Activated T-helper 1 cell treated with anti-CD3 and anti-CD28 coated beads, Interleukin-12 subunit alpha, Interleukin-12 subunit beta, Interleukin-2, Interleukin-4 antibody, amounts not matched to agents 30 ng/mL and 10 ng/mL and 1 ng/mL, durations not matched to agents 14 hours and 24 hours and 36 hours (primary cell): ENCODE measurements around the gene BIN1. TPM values are rescaled to one million over a fixed set of nuclear protein-coding genes. Genes with fewer than 3 reads are reported as not detected.

Experiments
- DNase-seq: peaks from one replicate; pipeline ENCODE4 v3.0.0; 2021; ENCODE audit warnings: low spot score
- H3K27ac Mint-ChIP-seq: one replicate; pipeline ENCODE4 v1.8.0; 2021; ENCODE audit warnings: mild to moderate bottlenecking, mixed read lengths
- H3K27me3 Mint-ChIP-seq: one replicate; pipeline ENCODE4 v1.8.0; 2022; ENCODE audit warnings: mild to moderate bottlenecking, moderate library complexity, mixed read lengths; ENCODE audit not compliant: insufficient read depth
- H3K36me3 Mint-ChIP-seq: one replicate; pipeline ENCODE4 v1.8.0; 2021; ENCODE audit warnings: low read depth, mixed read lengths
- H3K4me1 Mint-ChIP-seq: one replicate; pipeline ENCODE4 v1.8.0; 2021; ENCODE audit warnings: low read depth, mixed read lengths
- H3K4me3 Mint-ChIP-seq: one replicate; pipeline ENCODE4 v1.8.0; 2021; ENCODE audit warnings: mild to moderate bottlenecking, moderate library complexity, mixed read lengths
- H3K9me3 Mint-ChIP-seq: one replicate; pipeline ENCODE4 v1.8.0; 2021; ENCODE audit warnings: mixed read lengths
- intact Hi-C: fragments of 100-400 bp; cut with micrococcal nuclease; formaldehyde crosslinking; loops from one replicate; pipeline ENCODE4 v1.15.1; 2024
- total RNA-seq: library from RNA; stranded (reverse); gene quantifications from 2 replicates; pipeline ENCODE4 v1.2.3, GENCODE V29; 2022

Gene BIN1
- total RNA-seq, 1 donor from 2014 or later, result 41.9 TPM

DNA sequence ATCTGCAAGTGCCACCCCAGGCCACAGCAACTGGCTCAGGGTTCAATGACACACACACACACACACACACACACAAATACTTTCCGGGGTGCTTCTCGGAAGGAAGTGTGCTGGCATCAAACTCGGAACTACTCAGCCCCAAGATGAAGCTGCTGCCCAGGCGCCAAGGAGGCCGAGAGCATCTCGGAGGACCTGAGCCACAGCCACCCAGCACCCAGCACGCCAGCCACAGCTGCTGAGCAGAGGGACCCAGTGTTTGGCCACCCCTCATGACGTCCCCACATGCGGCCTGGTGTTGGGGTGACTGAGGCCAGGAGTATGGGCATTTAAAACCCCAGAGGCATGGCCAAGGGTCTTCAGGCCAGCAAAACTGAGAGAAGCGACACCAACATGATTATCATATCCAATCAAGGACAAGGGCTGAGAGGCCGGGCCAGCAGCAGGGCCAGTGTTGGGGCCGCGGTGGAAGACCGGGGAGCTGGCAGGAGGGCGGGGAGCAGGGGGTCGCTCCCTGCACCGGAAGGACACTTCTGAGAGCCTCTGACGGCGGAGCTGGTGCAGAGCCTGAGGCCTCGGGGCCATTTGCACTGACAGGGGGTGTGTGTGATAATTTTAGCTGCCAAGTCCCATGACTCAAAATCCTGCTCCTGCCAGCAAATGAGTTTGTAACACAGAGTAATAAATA, 61.8 kb downstream of the BIN1 start:
- Mint-ChIP-seq H3K4me1 (no peaks in the 10 kb centered on the region), H3K9me3 (no peaks in the 10 kb centered on the region), H3K36me3 (peaks cover 6% of the 10 kb centered on the region), H3K4me3 (no peak overlapping the region), H3K27ac (no peak overlapping the region), H3K27me3 (no peaks in the 10 kb centered on the region)
- DNase-seq, result no peak
- intact Hi-C loops, result no loop called here

DNA sequence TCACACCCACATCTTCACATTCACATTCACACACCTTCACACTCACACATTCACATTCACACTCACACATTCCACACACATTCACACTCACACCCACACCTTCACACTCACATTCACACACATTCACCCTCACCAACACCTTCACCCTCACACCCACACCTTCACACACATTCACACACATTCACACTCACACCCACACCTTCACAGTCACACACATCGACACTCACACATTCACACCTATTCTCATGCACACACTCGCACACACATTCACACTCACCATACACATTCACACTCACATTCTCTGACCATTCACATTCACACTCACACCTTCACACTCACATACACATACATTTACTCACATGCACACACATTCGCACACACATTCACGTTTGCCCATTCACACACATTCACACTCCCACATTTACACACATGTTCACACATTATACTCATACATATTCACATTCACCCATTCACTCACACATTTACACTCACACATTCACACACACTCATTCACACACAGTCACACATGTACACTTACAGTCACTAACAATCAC, 62.7 kb downstream of the BIN1 start:
- peaks cover 6% of the 10 kb centered on the region for H3K36me3 Mint-ChIP-seq

GRCh38 chr2:127043367-127044164, 63.4 kb downstream of the BIN1 start:
- Mint-ChIP-seq H3K9me3 (no peaks in the 10 kb centered on the region), H3K4me1 (no peaks in the 10 kb centered on the region), H3K27me3 (no peaks in the 10 kb centered on the region), H3K36me3 (peaks cover 5% of the 10 kb centered on the region), H3K4me3 (no peak overlapping the region), H3K27ac (no peak overlapping the region)
- DNase-seq, result no peak
- intact Hi-C loops, result no loop called here

More for the DNA sequence above, 62.7 kb downstream of the BIN1 start:
- no peak overlapping the region for H3K27ac Mint-ChIP-seq
- no peaks in the 10 kb centered on the region for H3K4me1 Mint-ChIP-seq
- H3K4me3 Mint-ChIP-seq, result no peak overlapping the region
- no peaks in the 10 kb centered on the region for H3K9me3 Mint-ChIP-seq
- no peak for DNase-seq
- intact Hi-C loops, result no loop called here
- no peaks in the 10 kb centered on the region for H3K27me3 Mint-ChIP-seq

DNA sequence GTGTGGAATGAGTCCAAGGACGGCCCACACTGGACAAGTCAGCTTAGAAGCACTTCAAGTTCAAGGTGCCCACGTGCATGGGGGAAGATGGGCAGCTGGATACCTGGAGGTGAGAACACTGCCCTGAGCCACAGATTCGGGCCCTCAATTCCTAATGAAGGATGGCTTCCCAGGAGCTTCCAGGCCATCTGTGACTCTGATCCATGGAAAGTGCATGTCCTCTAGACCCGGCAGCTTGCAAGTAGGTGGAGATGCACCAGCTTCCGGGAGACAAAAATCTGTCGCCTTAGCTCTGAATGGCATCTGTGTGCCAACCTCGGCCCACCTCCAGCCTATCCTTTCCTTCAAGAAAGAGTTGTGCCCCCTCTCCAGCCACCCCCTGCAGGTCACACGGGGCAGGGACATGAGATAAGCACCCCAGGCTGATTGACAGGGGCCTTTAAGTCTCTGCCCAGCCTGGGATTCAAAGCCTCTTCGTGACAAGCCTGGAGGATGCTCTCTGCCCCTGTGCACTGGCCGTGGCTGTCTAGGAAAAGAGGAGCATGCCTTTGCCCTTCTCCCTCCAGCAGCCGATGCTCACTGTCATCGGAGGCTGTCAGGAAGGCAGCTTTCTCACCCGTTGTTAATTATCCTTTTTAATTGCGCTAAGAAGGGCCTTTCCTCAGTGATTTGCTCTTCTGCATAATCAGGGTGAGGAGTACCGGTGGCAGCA, 65.5 kb downstream of the BIN1 start:
- Mint-ChIP-seq H3K27ac (no peak overlapping the region), H3K4me3 (no peak overlapping the region), H3K36me3 (no peaks in the 10 kb centered on the region), H3K27me3 (peaks cover 3% of the 10 kb centered on the region), H3K4me1 (no peaks in the 10 kb centered on the region), H3K9me3 (no peaks in the 10 kb centered on the region)
- intact Hi-C loops, result no loop called here
- no peak for DNase-seq

GRCh38 chr2:127040169-127040568, 66.8 kb downstream of the BIN1 start:
- Mint-ChIP-seq H3K4me3 (no peak overlapping the region), H3K27ac (no peak overlapping the region), H3K36me3 (no peaks in the 10 kb centered on the region), H3K9me3 (no peaks in the 10 kb centered on the region), H3K27me3 (peaks cover 3% of the 10 kb centered on the region), H3K4me1 (no peaks in the 10 kb centered on the region)
- no peak for DNase-seq
- intact Hi-C loops, result no loop called here

GRCh38 chr2:127039387-127040031, 67.4 kb downstream of the BIN1 start:
- Mint-ChIP-seq H3K27ac (no peak overlapping the region), H3K4me3 (no peak overlapping the region), H3K9me3 (no peaks in the 10 kb centered on the region), H3K27me3 (peaks cover 3% of the 10 kb centered on the region), H3K36me3 (no peaks in the 10 kb centered on the region), H3K4me1 (no peaks in the 10 kb centered on the region)
- no peak for DNase-seq
- intact Hi-C loops, result no loop called here

DNA sequence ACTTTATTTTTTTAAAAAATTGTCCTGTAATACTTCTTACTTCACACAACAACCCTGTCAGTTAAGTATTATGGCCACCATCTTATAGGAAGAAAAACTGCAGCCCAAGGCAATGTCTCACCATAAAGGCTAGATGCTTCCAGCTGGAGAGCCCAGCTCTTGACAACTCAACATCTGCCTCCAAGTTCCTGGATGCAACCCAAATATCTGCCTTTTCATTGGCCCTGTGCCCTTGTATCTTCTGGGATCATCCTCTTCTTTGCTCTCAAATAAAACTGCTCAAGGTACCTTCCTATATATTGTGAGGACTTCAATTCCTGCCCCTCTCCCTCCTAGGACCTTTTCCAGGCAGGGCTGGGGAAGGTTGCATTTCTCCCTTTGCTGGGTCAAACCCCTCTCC, 69.5 kb downstream of the BIN1 start:
- no peak overlapping the region for H3K4me3 Mint-ChIP-seq
- intact Hi-C loops, result no loop called here
- no peak overlapping the region for H3K27ac Mint-ChIP-seq
- H3K9me3 Mint-ChIP-seq, result no peaks in the 10 kb centered on the region
- DNase-seq, result no peak
- no peaks in the 10 kb centered on the region for H3K36me3 Mint-ChIP-seq
- peaks cover 7% of the 10 kb centered on the region for H3K27me3 Mint-ChIP-seq
- no peaks in the 10 kb centered on the region for H3K4me1 Mint-ChIP-seq

DNA sequence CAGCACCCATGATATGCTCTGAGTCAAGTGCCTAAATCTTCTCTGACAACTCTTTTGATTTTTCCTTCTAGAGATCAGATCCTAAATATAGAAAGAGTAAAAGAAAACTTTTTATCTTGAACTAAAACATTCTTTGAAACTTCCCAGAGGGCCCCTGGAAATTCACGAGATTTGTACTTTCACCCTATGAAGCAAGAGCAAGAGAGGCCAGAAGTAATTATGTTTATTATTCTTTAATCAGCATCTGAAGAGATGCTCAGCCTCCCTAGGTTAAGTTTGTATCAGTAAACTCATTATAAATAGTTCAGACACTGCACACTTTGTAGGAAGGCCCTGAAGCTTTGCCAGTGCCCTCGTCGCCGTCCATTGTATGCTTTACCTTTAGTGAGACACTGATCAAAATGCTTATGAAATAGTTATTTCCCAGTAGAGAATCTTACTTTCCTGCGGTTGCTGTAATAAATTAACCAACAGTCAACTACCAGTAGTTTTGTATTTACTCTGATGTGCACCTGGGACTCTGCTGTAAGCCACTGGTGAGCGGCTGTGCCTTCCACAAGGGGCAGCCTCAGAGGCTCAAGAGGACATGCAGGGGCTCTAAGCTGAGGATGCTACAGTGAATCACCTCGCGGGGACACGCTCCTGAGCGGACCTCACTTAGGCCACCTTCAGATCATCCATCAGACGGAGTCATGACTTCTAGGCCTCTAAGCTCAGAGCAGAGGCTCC, 71.9 kb downstream of the BIN1 start:
- Mint-ChIP-seq H3K9me3 (no peaks in the 10 kb centered on the region), H3K36me3 (no peaks in the 10 kb centered on the region), H3K27ac (no peak overlapping the region), H3K4me3 (no peak overlapping the region), H3K4me1 (peaks cover 5% of the 10 kb centered on the region), H3K27me3 (peaks cover 12% of the 10 kb centered on the region)
- DNase-seq, result no peak
- intact Hi-C loops, result no loop called here

- no peaks in the 10 kb centered on the region for H3K36me3 Mint-ChIP-seq
- no peak overlapping the region for H3K4me3 Mint-ChIP-seq
- H3K27ac Mint-ChIP-seq, result no peak overlapping the region
- peaks cover 17% of the 10 kb centered on the region for H3K27me3 Mint-ChIP-seq
- H3K9me3 Mint-ChIP-seq, result no peaks in the 10 kb centered on the region
- no peak for DNase-seq
- H3K4me1 Mint-ChIP-seq, result peaks cover 5% of the 10 kb centered on the region
- intact Hi-C loops, result no loop called here
Measured at GRCh38 chr2:127034051-127034450, 72.9 kb downstream of the BIN1 start.

DNA sequence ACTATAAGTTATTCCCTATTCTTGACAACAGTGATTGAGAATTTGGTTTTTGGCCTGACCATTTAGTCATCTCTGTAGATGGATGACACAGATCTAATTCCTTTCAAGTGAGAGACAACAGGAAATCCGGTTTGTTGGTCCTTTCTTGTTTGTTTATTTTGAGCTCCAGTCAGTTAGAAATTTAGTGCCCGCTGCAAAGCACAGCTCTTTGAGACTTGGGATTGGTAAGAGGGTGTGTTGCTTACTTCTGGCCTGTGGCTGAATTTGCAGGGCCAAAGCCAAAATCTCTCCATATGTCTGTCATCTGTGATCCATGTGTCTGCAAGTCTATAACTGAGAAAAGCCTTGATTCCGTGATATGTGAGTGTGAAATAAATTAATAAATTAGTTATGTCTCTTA, 74.3 kb downstream of the BIN1 start:
- no peak overlapping the region for H3K4me3 Mint-ChIP-seq
- H3K27me3 Mint-ChIP-seq, result peaks cover 29% of the 10 kb centered on the region
- no peaks in the 10 kb centered on the region for H3K9me3 Mint-ChIP-seq
- intact Hi-C loops, result no loop called here
- DNase-seq, result no peak
- no peak overlapping the region for H3K27ac Mint-ChIP-seq
- H3K4me1 Mint-ChIP-seq, result peaks cover 5% of the 10 kb centered on the region
- H3K36me3 Mint-ChIP-seq, result no peaks in the 10 kb centered on the region

- Mint-ChIP-seq H3K4me3 (no peak overlapping the region), H3K36me3 (no peaks in the 10 kb centered on the region), H3K27me3 (peaks cover 33% of the 10 kb centered on the region), H3K27ac (no peak overlapping the region), H3K4me1 (peaks cover 15% of the 10 kb centered on the region), H3K9me3 (no peaks in the 10 kb centered on the region)
- DNase-seq, result no peak
- intact Hi-C loops, result loop anchor here (5.0 kb wide), 1 partner anchor 372 kb away; the partner anchor contains the start of gene GYPC
Measured at GRCh38 chr2:127029350-127030051, 77.5 kb downstream of the BIN1 start.
